OCI-LY7 (cell line): ENCODE measurements around the gene DPEP2. TPM values are rescaled to one million over a fixed set of nuclear protein-coding genes. Genes with fewer than 3 reads are reported as not detected.

Experiments
- BruUV-seq: library from RNA; stranded (reverse); fragments of 400-500 nt; replicated peaks from 2 replicates; lab custom pipeline; 2021; lab: Mats Ljungman, UMichigan
- CTCF ChIA-PET: fragments of 300-600 bp; sonication (Branson Sonifier 250); formaldehyde crosslinking; loops from one replicate; lab custom pipeline; 2022; ENCODE audit warnings: antibody characterized with exemption; ENCODE audit not compliant: unreplicated experiment; lab: Charles Lee
- POLR2A ChIA-PET: fragments of 300-600 bp; sonication (Branson Sonifier 250); formaldehyde crosslinking; loops from one replicate; lab custom pipeline; 2022; ENCODE audit warnings: antibody characterized with exemption; lab: Charles Lee
- DNase-seq: peaks from one replicate; pipeline ENCODE4 v3.0.0-alpha.2; 2015; ENCODE audit warnings: low spot score
- H2AFZ ChIP-seq: fragments of 200-600 bp; sonication (generic), shearing (Covaris generic); 2 replicates; pipeline ENCODE4 v1.6.1; 2014; ENCODE audit warnings: mild to moderate bottlenecking, antibody characterized with exemption, low read length, moderate library complexity
- H3K27ac ChIP-seq: fragments of 200-600 bp; sonication (generic); 2 replicates; pipeline ENCODE4 v1.5.1; 2014; ENCODE audit warnings: mixed run types, low read depth, mild to moderate bottlenecking, moderate library complexity, low read length, inconsistent platforms; ENCODE audit not compliant: poor library complexity, severe bottlenecking
- H3K36me3 ChIP-seq: fragments of 200-600 bp; sonication (generic); 2 replicates; pipeline ENCODE4 v1.6.1; 2014; ENCODE audit warnings: mild to moderate bottlenecking, antibody characterized with exemption, low read length, moderate library complexity, mixed read lengths; ENCODE audit not compliant: insufficient read depth
- H3K4me1 ChIP-seq: fragments of 200-600 bp; sonication (generic); 2 replicates; pipeline ENCODE4 v1.5.1; 2014; ENCODE audit warnings: mild to moderate bottlenecking, low read length; ENCODE audit not compliant: insufficient read depth, poor library complexity, severe bottlenecking
- H3K4me2 ChIP-seq: fragments of 200-600 bp; sonication (generic); 2 replicates; pipeline ENCODE4 v1.6.1; 2014; ENCODE audit warnings: mild to moderate bottlenecking, low read length
- H3K4me3 ChIP-seq: fragments of 200-600 bp; sonication (generic); 2 replicates; pipeline ENCODE4 v1.5.1; 2014; ENCODE audit warnings: mild to moderate bottlenecking, low read depth, low read length; ENCODE audit not compliant: poor library complexity, severe bottlenecking
- H3K79me2 ChIP-seq: fragments of 200-600 bp; sonication (generic); 2 replicates; pipeline ENCODE4 v1.6.1; 2016; ENCODE audit warnings: low read depth, mild to moderate bottlenecking, low read length, moderate library complexity, mixed read lengths; ENCODE audit not compliant: insufficient read depth
- H3K9me2 ChIP-seq: fragments of 200-600 bp; sonication (generic); 2 replicates; pipeline ENCODE4 v1.6.1; 2016; ENCODE audit warnings: mild to moderate bottlenecking, low read length, mixed read lengths; ENCODE audit not compliant: insufficient read depth
- H3K9me3 ChIP-seq: fragments of 200-600 bp; sonication (generic); 2 replicates; pipeline ENCODE4 v1.6.1; 2014; ENCODE audit warnings: mild to moderate bottlenecking, mixed run types, low read length, mixed read lengths
- H4K20me1 ChIP-seq: fragments of 200-600 bp; sonication (generic); 2 replicates; pipeline ENCODE4 v1.6.1; 2014; ENCODE audit warnings: mild to moderate bottlenecking, antibody characterized with exemption, low read length, moderate library complexity, mixed read lengths; ENCODE audit not compliant: insufficient read depth
- EZH2phosphoT487 ChIP-seq: fragments of 200-600 bp; sonication (generic); IDR thresholded peaks from 2 replicates; pipeline ENCODE4 v1.6.1; 2018; ENCODE audit warnings: low read depth, borderline replicate concordance, mild to moderate bottlenecking, mixed run types, antibody characterized with exemption, low read length, moderate library complexity, mixed read lengths
- intact Hi-C: fragments of 100-400 bp; cut with micrococcal nuclease; formaldehyde crosslinking; loops from one replicate; pipeline ENCODE4 v1.10.0; 2022; ENCODE audit not compliant: unreplicated experiment
- total RNA-seq, 2 experiments: library from RNA; depleted of rRNA in 1 of 2; stranded (reverse); fragments of >200 nt in 1 of 2; shearing (Covaris generic) in 1 of 2; gene quantifications; 2 replicates each; pipeline ENCODE4 v1.2.3, GENCODE V29; 2014 to 2022
- TF ChIP-seq, protein P1 (sequence below): fragments of 200-600 bp; sonication (generic); conservative IDR thresholded peaks from 2 replicates; pipeline ENCODE4 v1.5.1; 2014; ENCODE audit warnings: mild to moderate bottlenecking, antibody characterized with exemption, low read length, moderate library complexity, mixed read lengths

DPEP2 gene
- total RNA-seq, 2 experiments from 2014 or later = 0.22 to 0.23 TPM

GRCh38 chr16:67962135-67962534, 37.1 kb downstream of the DPEP2 start:
- H3K9me2 ChIP-seq = no peaks in the 10 kb centered on the region
- H4K20me1 ChIP-seq = no peaks in the 10 kb centered on the region
- H3K79me2 ChIP-seq = no peaks in the 10 kb centered on the region
- no peak overlapping the region for H3K4me3 ChIP-seq
- H3K36me3 ChIP-seq = no peaks in the 10 kb centered on the region
- H3K4me1 ChIP-seq = peaks cover 17% of the 10 kb centered on the region
- CTCF ChIA-PET = no interaction called here
- TF ChIP-seq, protein P1, sequence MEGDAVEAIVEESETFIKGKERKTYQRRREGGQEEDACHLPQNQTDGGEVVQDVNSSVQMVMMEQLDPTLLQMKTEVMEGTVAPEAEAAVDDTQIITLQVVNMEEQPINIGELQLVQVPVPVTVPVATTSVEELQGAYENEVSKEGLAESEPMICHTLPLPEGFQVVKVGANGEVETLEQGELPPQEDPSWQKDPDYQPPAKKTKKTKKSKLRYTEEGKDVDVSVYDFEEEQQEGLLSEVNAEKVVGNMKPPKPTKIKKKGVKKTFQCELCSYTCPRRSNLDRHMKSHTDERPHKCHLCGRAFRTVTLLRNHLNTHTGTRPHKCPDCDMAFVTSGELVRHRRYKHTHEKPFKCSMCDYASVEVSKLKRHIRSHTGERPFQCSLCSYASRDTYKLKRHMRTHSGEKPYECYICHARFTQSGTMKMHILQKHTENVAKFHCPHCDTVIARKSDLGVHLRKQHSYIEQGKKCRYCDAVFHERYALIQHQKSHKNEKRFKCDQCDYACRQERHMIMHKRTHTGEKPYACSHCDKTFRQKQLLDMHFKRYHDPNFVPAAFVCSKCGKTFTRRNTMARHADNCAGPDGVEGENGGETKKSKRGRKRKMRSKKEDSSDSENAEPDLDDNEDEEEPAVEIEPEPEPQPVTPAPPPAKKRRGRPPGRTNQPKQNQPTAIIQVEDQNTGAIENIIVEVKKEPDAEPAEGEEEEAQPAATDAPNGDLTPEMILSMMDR = no peak
- TF ChIP-seq EZH2phosphoT487 = no peak
- H3K9me3 ChIP-seq = no peaks in the 10 kb centered on the region
- intact Hi-C loops = no loop called here
- POLR2A ChIA-PET = no interaction called here
- H3K4me2 ChIP-seq = no peak overlapping the region
- H3K27ac ChIP-seq = no peak overlapping the region
- no TSS peak for BruUV-seq
- DNase-seq = no peak
- no peak overlapping the region for H2AFZ ChIP-seq

- Histone ChIP-seq H3K36me3 (no peaks in the 10 kb centered on the region), H3K9me3 (no peaks in the 10 kb centered on the region), H3K4me2 (no peak overlapping the region), H3K27ac (no peak overlapping the region), H3K79me2 (no peaks in the 10 kb centered on the region), H4K20me1 (no peaks in the 10 kb centered on the region), H3K4me3 (no peak overlapping the region), H3K4me1 (peaks cover 11% of the 10 kb centered on the region), H2AFZ (no peak overlapping the region), H3K9me2 (no peaks in the 10 kb centered on the region)
- CTCF ChIA-PET = no interaction called here
- POLR2A ChIA-PET = no interaction called here
- DNase-seq = no peak
- no peak for TF ChIP-seq EZH2phosphoT487
- TF ChIP-seq, protein P1 = no peak
- intact Hi-C loops = no loop called here
- BruUV-seq = no TSS peak
These were observed 37.7 kb downstream of the DPEP2 start for GRCh38 chr16:67961551-67961957.

GRCh38 chr16:67959536-67960329, 39.6 kb downstream of the DPEP2 start:
- intact Hi-C loops = no loop called here
- BruUV-seq = no TSS peak
- no peak overlapping the region for H3K4me2 ChIP-seq
- TF ChIP-seq, protein P1 = no peak
- TF ChIP-seq EZH2phosphoT487 = no peak
- H3K4me1 ChIP-seq = peaks cover under 1% of the 10 kb centered on the region
- H3K9me2 ChIP-seq = no peaks in the 10 kb centered on the region
- no peak overlapping the region for H2AFZ ChIP-seq
- no peaks in the 10 kb centered on the region for H3K79me2 ChIP-seq
- H3K9me3 ChIP-seq = no peaks in the 10 kb centered on the region
- ChIA-PET POLR2A (interaction anchor here (0.6 kb wide), 1 partner anchor 52 kb away, joined by 3 read pairs; no protein-coding TSS in a partner anchor), CTCF (no interaction called here)
- no peak for DNase-seq
- H3K27ac ChIP-seq = no peak overlapping the region
- H4K20me1 ChIP-seq = no peaks in the 10 kb centered on the region
- no peak overlapping the region for H3K4me3 ChIP-seq
- no peaks in the 10 kb centered on the region for H3K36me3 ChIP-seq
